ENCODE measurements around the gene NLGN1.

DNA sequence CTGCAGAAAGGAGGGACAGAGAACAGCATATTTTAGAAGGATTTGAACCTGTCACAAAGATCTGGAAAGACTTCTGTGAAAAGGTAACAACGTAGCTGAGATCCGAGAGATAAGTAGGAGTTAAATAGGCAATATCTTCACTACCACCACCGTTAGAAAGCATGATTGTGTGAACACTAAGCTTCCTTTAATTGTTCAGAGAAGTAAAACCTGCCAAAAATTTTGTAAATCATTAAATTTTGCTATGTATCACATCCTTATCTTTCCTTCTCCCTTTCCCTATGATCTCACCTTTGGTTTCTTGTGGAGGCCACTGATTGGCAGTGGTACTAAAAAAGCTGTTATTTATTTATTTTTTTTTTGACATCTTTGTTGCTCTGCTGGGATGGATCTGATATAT is 346.9 kb downstream of the NLGN1 start:
- no peak for TF ChIP-seq GATA2 (IDR thresholded peaks at IDR 0.05; ENCODE audit: low read depth, low read length)
- TF ChIP-seq GATA3 (IDR thresholded peaks at IDR 0.05; ENCODE audit: low read depth, low read length) = no peak

Measured in SH-SY5Y (cell line).